Umbilical cord (tissue), 2 donors: ENCODE results near the gene IL36A. TPM values are rescaled to one million over a fixed set of nuclear protein-coding genes. Genes with fewer than 3 reads are reported as not detected.

Experiments used
- DNase-seq: peaks from one replicate; pipeline ENCODE4 v3.0.0-alpha.2; 2015; ENCODE audit warnings: low spot score
- total RNA-seq: library from RNA; depleted of rRNA; stranded (reverse); fragments of >200 nt; gene quantifications from one replicate; pipeline ENCODE4 v1.2.3, GENCODE V29; 2014; ENCODE audit warnings: low replicate concordance; ENCODE audit not compliant: insufficient read depth

IL36A gene
- total RNA-seq, 1 donor from 2014 or later = not detected

DNA sequence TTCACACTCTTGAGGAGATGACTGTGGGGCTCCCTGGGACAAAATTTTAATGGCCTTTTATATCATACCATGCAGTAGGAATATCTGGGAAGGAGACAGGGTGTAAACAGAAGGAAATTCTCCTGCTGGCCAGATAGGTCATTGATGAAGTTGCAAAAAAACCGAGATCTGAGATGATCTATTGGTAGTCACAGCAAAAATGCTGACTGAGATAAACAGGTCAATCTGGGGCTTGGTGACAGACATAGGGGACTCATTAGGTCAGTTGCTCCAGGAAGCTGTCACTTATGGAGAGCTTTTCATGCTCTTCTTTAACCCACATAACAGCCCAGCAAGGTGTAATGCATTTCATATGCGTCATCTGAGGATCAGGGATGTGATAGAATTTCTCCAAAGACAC is 2.6 kb upstream of the IL36A start:
- DNase-seq = no peak

DNA sequence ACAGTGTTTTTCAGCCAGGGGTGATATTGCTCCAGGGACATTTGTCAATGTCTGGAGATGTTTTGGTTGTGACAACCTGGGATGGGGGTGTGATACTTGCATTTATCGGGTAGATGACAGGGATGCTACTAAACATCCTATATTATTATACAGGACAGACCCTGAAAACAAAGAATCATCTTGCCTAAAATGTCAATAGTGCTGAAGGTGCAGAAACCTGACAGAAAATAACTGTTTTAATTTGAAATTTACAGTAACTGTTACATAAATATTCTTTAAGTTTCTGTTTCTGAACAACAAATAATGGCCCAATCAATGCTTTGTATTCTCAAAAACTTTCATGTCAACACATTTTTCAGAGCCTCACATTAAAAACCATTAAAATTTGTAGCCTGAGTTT is 2.0 kb downstream of the IL36A start:
- no peak for DNase-seq

DNA sequence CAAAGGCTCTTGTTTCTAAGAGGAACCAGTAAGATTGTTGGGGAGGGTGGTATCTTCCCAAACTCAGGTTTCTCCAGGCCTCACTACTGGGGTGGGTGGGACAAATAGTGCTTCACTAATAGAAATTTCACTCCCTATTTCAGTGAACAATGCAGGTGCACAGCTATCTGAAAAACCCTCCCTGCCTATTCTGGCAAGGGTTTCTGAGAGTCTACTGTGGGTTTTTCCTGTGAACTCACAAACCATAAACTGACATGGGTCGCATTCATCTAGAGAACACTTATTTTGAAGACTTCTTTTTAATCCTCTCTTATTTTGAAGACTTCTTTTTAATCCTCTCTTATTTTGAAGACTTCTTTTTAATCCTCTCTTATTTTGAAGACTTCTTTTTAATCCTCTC is 4.4 kb downstream of the IL36A start:
- DNase-seq = no peak

DNA sequence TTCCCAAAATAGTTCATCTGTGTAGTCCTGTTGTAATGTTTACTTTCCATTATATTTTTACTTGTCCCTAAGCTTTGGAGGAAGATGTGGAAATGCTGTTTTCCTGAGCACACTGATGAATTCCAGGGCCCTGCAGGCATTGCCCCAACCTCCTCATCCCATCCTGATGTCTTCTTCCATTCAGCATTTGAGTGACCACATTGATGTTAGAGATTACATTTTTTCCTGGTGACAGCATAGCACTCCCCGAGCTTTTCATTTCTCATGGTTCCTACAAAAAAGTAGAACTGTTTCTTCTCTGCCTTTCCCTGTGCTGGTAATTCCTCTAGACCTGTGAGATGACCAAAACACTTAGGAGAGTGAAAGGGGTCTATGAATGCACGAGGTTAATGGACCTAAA is 4.8 kb downstream of the IL36A start:
- DNase-seq = no peak

DNA sequence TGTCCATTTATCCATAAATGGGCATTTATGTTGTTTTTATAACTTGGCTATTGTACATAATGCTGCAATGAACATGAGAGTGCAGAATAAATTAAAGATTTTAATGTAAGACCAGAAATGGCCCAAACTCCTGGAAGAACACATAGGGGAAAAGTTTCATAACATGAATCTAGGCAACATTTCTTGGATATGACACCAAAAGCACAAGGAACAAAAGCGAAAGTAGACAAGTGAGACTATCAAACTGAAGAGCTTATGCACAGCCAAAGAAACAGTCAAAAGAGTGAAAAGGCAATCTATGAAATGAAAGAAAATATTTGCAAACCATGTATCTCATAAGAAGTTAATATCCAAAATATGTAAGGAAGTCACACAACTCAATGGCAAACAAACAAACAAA is 5.8 kb downstream of the IL36A start:
- DNase-seq = no peak

DNA sequence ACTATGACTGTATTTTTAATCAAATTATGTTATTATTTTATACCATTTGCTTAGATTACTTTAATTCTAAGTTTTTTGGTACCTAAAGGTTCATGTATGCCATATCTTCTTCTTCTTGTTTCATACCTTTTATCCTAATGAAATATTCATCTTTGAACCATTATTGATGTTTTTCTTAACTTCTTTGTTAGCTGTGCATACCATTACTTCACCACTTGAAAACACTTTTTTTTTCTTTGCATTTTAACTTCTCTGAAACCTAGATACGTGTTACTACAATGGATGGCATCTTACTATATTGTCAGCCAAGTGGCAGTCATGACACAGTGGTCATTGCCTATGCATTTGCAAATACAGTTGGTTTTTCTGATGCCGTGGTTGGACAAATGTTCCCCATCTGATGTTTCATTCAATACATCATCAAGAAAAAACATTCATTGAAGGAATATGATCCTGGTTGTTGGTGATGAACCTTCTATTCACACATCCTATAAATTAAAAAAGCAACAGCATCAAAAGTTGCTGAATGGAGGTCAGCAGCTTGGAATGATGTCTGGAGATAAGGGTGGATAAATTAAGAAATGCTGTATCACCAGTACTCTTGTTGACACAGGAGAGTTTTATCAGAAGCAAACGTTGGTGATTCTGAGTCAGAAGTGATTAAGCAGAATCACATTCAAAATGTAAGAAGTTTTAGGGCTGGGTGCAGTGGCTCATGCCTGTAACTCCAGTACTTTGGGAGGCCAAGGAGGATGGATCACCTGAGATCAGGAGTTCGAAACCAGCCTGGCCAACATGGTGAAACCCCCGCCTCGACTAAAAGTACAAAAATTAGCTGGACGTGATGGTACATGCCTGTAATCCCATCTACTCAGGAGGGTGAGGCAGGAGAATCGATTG is 7.4 kb downstream of the IL36A start:
- no peak for DNase-seq

- DNase-seq = no peak
These were observed 8.0 kb downstream of the IL36A start for GRCh38 chr2:113013336-113013661.

- no peak for DNase-seq
These were observed 8.8 kb downstream of the IL36A start for GRCh38 chr2:113014067-113014466.

GRCh38 chr2:113015042-113015441 is 9.8 kb downstream of the IL36A start:
- DNase-seq = no peak

DNA sequence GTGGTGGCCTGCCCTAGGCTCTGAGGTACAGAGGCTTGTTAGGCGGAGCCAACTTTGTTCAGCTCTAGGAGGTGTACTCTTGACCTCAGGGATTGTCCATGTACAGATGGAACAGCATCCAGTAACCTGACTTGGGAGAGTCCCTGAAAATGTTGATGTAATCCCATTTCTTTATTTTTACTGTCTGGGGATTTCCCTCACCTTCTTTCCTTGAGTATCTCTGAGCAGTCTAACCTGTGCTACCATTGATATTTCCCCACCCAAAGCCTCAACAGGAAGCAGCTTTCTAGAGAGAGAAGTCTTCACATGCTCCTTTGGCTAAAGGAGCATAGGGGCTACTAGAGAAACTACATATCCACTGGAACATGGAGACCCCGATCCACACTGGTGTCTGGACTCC is 10.4 kb downstream of the IL36A start:
- DNase-seq = no peak

GRCh38 chr2:113018509-113018908 is 13.2 kb downstream of the IL36A start:
- no peak for DNase-seq

DNA sequence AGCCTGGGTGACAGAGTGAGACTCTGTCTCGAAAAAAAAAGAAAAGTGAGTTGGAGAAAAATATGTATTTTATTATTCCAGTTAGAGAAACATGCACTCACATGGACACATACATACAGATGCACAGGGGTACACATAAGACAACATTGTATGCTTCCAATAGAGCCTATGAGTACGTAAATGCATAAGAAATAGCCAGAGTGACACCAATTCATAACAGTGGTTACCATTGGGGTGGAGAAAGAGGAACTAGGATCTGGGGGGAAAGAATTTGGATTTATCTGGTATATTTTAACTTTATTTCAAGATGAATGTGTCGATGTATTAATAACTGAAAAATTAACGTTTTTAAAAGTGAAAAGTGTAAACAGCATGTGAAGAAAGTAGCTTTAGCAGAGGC is 16.1 kb downstream of the IL36A start:
- no peak for DNase-seq

DNA sequence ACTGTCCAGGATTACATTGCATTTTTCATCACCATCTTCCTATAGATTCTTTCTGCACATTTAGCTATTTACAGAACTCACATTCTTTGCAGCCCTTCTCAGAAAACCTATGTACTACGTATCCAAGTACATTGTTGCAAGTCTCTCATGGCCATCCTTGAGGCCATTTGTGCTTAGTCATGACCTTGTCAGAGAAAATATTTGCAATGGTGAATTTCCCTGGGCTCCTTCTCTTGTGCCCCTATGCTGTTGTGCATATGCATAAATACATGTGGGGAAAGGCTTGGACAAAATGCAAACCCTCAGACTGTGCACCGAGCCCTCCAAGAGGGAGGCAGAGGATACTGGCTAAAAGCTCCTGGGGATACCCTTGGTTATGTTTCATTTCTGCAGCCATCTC is 19.5 kb downstream of the IL36A start:
- DNase-seq = no peak

GRCh38 chr2:113025737-113026136 is 20.5 kb downstream of the IL36A start:
- DNase-seq = no peak

GRCh38 chr2:113027691-113028090 is 22.4 kb downstream of the IL36A start:
- DNase-seq = no peak

GRCh38 chr2:113028112-113028511 is 22.9 kb downstream of the IL36A start:
- DNase-seq = no peak

- DNase-seq = no peak
These were observed 27.5 kb downstream of the IL36A start for GRCh38 chr2:113032737-113033136.

DNA sequence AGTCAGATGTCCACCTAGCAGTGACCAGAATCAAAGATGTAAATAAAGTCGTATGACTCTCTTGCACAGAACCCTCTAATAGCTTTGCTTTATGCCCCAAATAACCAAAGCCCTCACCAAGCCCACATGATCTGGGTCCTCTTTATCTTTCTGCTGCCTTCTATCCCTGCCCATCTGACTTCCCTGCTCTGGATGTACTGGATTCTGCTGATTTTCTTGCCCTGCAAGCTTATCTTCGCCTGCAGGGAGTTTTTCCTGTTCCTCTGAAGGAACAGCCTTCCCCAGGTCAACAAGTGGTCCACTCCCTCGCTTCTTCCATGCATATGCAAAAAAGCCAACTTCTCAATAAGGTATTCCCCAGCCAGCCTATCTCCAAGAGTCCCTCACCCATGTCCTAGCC is 28.8 kb downstream of the IL36A start:
- no peak for DNase-seq

DNA sequence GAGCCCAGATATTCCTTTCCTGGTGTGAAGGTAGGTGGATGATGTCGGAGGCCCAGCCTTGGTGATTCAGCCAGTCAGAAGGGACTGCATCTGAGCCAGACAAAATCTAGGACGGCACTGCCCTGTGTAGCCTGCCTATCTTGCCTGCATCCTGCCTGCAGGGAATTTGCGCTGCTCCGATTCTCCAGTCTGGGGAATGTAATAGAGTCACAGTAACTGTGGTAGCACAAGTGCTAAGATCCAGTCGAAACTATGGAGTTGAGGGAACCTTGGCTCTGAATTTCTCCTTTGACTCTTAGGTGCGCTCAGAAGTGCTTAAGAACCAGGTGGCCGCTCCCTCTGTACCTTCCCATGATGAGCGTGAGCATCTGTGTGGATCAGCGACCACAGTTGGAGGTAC is 31.5 kb downstream of the IL36A start:
- no peak for DNase-seq

GRCh38 chr2:113038291-113038690 is 33.0 kb downstream of the IL36A start:
- no peak for DNase-seq

DNA sequence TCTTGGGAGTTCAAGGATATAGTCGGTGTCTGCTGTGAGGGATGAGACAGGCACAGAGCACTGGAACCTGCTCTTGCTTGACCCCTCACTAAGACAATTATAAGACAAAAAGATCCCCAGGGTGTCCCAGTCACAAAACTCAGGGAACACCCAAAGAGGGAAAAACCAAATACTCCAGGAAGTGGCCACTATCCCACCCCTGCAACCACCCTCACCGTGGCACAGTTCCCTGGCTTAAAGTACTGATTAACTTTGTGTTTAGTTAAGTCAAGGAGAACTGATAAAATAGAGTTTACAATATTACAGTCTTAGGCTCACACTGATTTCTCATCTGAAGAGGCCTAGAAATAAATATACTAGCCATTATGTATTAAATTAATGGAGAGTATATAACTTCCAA is 33.9 kb downstream of the IL36A start:
- no peak for DNase-seq

GRCh38 chr2:113039719-113040118 is 34.5 kb downstream of the IL36A start:
- no peak for DNase-seq

GRCh38 chr2:113041871-113042270 is 36.6 kb downstream of the IL36A start:
- no peak for DNase-seq

DNA sequence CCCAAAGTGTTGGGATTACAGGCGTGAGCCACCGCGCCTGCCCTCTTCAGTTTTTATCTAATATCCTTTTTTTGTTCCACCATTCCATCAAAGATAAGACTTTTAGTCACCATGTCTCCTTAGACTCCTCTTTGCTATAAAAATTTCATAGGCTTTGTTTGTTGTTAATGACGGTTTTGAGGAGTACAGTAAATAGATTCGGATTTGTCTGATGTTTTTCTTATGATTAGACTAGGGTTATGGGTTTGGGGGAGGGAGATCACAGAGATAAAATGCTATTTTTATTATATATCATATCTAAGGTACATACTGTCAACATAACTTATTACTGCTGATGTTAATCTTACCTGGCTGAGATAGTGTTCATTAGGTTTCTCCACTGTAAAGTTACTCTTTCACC is 41.2 kb downstream of the IL36A start:
- no peak for DNase-seq
